ENCODE results near the gene GORASP1.

GRCh38 chr3:39088889-39089288, 18.5 kb downstream of the GORASP1 start:
- TF ChIP-seq, protein P1, sequence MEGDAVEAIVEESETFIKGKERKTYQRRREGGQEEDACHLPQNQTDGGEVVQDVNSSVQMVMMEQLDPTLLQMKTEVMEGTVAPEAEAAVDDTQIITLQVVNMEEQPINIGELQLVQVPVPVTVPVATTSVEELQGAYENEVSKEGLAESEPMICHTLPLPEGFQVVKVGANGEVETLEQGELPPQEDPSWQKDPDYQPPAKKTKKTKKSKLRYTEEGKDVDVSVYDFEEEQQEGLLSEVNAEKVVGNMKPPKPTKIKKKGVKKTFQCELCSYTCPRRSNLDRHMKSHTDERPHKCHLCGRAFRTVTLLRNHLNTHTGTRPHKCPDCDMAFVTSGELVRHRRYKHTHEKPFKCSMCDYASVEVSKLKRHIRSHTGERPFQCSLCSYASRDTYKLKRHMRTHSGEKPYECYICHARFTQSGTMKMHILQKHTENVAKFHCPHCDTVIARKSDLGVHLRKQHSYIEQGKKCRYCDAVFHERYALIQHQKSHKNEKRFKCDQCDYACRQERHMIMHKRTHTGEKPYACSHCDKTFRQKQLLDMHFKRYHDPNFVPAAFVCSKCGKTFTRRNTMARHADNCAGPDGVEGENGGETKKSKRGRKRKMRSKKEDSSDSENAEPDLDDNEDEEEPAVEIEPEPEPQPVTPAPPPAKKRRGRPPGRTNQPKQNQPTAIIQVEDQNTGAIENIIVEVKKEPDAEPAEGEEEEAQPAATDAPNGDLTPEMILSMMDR (optimal IDR thresholded peaks at IDR 0.05 in 1 of 3, IDR thresholded peaks at IDR 0.05 in 1 of 3, conservative IDR thresholded peaks at IDR 0.05 in 1 of 3; ENCODE audit: extremely low read depth in 1 of 3, insufficient read depth in 2 of 3, low read length in 3 of 3), result no peak
- no peak for TF ChIP-seq EZH2 (IDR thresholded peaks at IDR 0.05; ENCODE audit: low read length)

Data from keratinocyte (primary cell).